IMR-90 (cell line): ENCODE data around the gene NRIP1. TPM values are rescaled to one million over a fixed set of nuclear protein-coding genes. Genes with fewer than 3 reads are reported as not detected.
A peak's percentile ranks its signal among the peaks of the same experiment; 100 is the strongest.

Experiments
- ATAC-seq: fragments of 200-7000 bp; cut with Tn5 transposase; 2 replicates; pipeline ENCODE4 v1.9.1; 2020; ENCODE audit warnings: low read depth, mild to moderate bottlenecking, moderate library complexity
- BruUV-seq: library from RNA; stranded (reverse); fragments of 400-500 nt; replicated peaks from 2 replicates; lab custom pipeline; 2021; lab: Mats Ljungman, UMichigan
- CTCF ChIA-PET: fragments of 300-600 bp; formaldehyde crosslinking; extraction: SDS; loops from one replicate; lab custom pipeline; 2021; ENCODE audit warnings: antibody characterized with exemption; lab: Yijun Ruan, JAX
- POLR2A ChIA-PET: fragments of 300-600 bp; sonication (Branson Sonifier 250); formaldehyde crosslinking; loops from one replicate; lab custom pipeline; 2022; ENCODE audit warnings: antibody characterized with exemption; ENCODE audit not compliant: unreplicated experiment; lab: Charles Lee
- DNase-seq: peaks from one replicate; pipeline ENCODE4 v3.0.0; 2013
- H2AFZ ChIP-seq: replicated peaks from 2 replicates; pipeline ENCODE3; 2013; ENCODE audit warnings: low read length, mild to moderate bottlenecking; ENCODE audit not compliant: poor library complexity
- H2AK5ac ChIP-seq: 2 replicates; pipeline ENCODE4 v1.6.1; 2013; ENCODE audit warnings: low read depth, low read length, inconsistent platforms
- H2AK9ac ChIP-seq: replicated peaks from 2 replicates; pipeline ENCODE3; 2013; ENCODE audit warnings: mild to moderate bottlenecking, low read depth, low read length, moderate library complexity; ENCODE audit not compliant: poor library complexity
- H2BK120ac ChIP-seq: 2 replicates; pipeline ENCODE4 v1.6.1; 2013; ENCODE audit warnings: low read depth, low read length, inconsistent platforms
- H2BK15ac ChIP-seq: 3 replicates; pipeline ENCODE4 v1.6.1; 2013; ENCODE audit warnings: low read depth, low read length, inconsistent platforms
- H2BK20ac ChIP-seq: 2 replicates; pipeline ENCODE4 v1.6.1; 2013; ENCODE audit warnings: low read depth, mild to moderate bottlenecking, inconsistent platforms, low read length, moderate library complexity
- H2BK5ac ChIP-seq: 2 replicates; pipeline ENCODE4 v1.6.1; 2013; ENCODE audit warnings: mild to moderate bottlenecking, low read depth, low read length, inconsistent platforms; ENCODE audit not compliant: poor library complexity, severe bottlenecking
- H3K14ac ChIP-seq: replicated peaks from 2 replicates; pipeline ENCODE4 v1.6.1; 2013; ENCODE audit warnings: low read depth, low read length, inconsistent platforms
- H3K18ac ChIP-seq: 2 replicates; pipeline ENCODE4 v1.6.1; 2013; ENCODE audit warnings: low read depth, low read length, control low read depth
- H3K23ac ChIP-seq: 2 replicates; pipeline ENCODE4 v1.6.1; 2013; ENCODE audit warnings: low read depth, low read length, inconsistent platforms
- H3K27ac ChIP-seq: 2 replicates; pipeline ENCODE4 v1.5.1; 2013; ENCODE audit warnings: mild to moderate bottlenecking, control low read depth, low read length; ENCODE audit not compliant: insufficient read depth
- H3K27me3 ChIP-seq: 2 replicates; pipeline ENCODE4 v1.6.1; 2013; ENCODE audit warnings: low read length; ENCODE audit not compliant: control insufficient read depth, insufficient read depth
- H3K36me3 ChIP-seq: 2 replicates; pipeline ENCODE4 v1.6.1; 2013; ENCODE audit warnings: low read length, mixed read lengths; ENCODE audit not compliant: control insufficient read depth, insufficient read depth
- H3K4ac ChIP-seq: 2 replicates; pipeline ENCODE4 v1.6.1; 2013; ENCODE audit warnings: low read depth, low read length, inconsistent platforms
- H3K4me1 ChIP-seq: 2 replicates; pipeline ENCODE4 v1.6.1; 2013; ENCODE audit warnings: low read length, mixed read lengths; ENCODE audit not compliant: control insufficient read depth, insufficient read depth
- H3K4me2 ChIP-seq: 2 replicates; pipeline ENCODE4 v1.6.1; 2013; ENCODE audit warnings: low read depth, mild to moderate bottlenecking, control low read depth, low read length, moderate library complexity
- H3K4me3 ChIP-seq: 2 replicates; pipeline ENCODE4 v1.5.1; 2013; ENCODE audit warnings: low read depth, mild to moderate bottlenecking, control low read depth, low read length, moderate library complexity; ENCODE audit not compliant: insufficient read depth
- H3K56ac ChIP-seq: 2 replicates; pipeline ENCODE4 v1.6.1; 2013; ENCODE audit warnings: low read length, inconsistent platforms; ENCODE audit not compliant: insufficient read depth; ENCODE audit errors: extremely low read depth
- H3K79me1 ChIP-seq, 2 experiments: 2 replicates each; pipeline ENCODE4 v1.6.1; 2013; ENCODE audit warnings: low read length in 2 of 2, inconsistent platforms in 1 of 2, low read depth in 1 of 2
- H3K9ac ChIP-seq: 2 replicates; pipeline ENCODE4 v1.6.1; 2013; ENCODE audit warnings: low read depth, low read length, control low read depth
- H3K9me1 ChIP-seq: 2 replicates; pipeline ENCODE4 v1.6.1; 2013; ENCODE audit warnings: low read length, inconsistent platforms; ENCODE audit not compliant: insufficient read depth
- H3K9me3 ChIP-seq: 2 replicates; pipeline ENCODE4 v1.6.1; 2013; ENCODE audit warnings: low read length; ENCODE audit not compliant: control insufficient read depth, insufficient read depth
- H4K20me1 ChIP-seq: 2 replicates; pipeline ENCODE4 v1.6.1; 2013; ENCODE audit warnings: low read length, inconsistent platforms; ENCODE audit not compliant: insufficient read depth
- H4K5ac ChIP-seq: 2 replicates; pipeline ENCODE4 v1.6.1; 2013; ENCODE audit warnings: mild to moderate bottlenecking, low read depth, low read length, control low read depth
- H4K8ac ChIP-seq, 2 experiments: 2 replicates each; pipeline ENCODE4 v1.6.1; 2013; ENCODE audit warnings: low read depth in 2 of 2, low read length in 2 of 2, control low read depth in 1 of 2, inconsistent platforms in 1 of 2
- H4K91ac ChIP-seq: 2 replicates; pipeline ENCODE4 v1.6.1; 2013; ENCODE audit warnings: low read depth, low read length, inconsistent platforms; ENCODE audit not compliant: insufficient read depth
- BHLHE40 ChIP-seq: fragments of 150-350 bp; IDR thresholded peaks from 2 replicates; pipeline ENCODE4 v1.6.1; 2016; ENCODE audit warnings: mild to moderate bottlenecking, low read depth, low read length
- CEBPB ChIP-seq: IDR thresholded peaks from 2 replicates; pipeline ENCODE4 v1.6.1; 2012; ENCODE audit warnings: low read depth, low read length, improper control_type of control experiment
- CHD1 ChIP-seq: IDR thresholded peaks from 2 replicates; pipeline ENCODE4 v1.6.1; 2012; ENCODE audit warnings: low read depth, low read length, improper control_type of control experiment
- FOS ChIP-seq: fragments of 150-350 bp; IDR thresholded peaks from 2 replicates; pipeline ENCODE4 v1.6.1; 2016; ENCODE audit warnings: low read depth, low read length
- MAFK ChIP-seq: IDR thresholded peaks from 2 replicates; pipeline ENCODE4 v1.6.1; 2012; ENCODE audit warnings: low read depth, low read length, improper control_type of control experiment
- MAZ ChIP-seq: IDR thresholded peaks from 2 replicates; pipeline ENCODE4 v1.6.1; 2012; ENCODE audit warnings: low read depth, mild to moderate bottlenecking, low read length, improper control_type of control experiment, moderate library complexity, borderline replicate concordance
- MXI1 ChIP-seq: IDR thresholded peaks from 2 replicates; pipeline ENCODE4 v1.6.1; 2012; ENCODE audit warnings: low read depth, mild to moderate bottlenecking, low read length, moderate library complexity, borderline replicate concordance
- NFE2L2 ChIP-seq: fragments of 150-350 bp; IDR thresholded peaks from 2 replicates; pipeline ENCODE4 v1.6.1; 2016; ENCODE audit warnings: low read depth, mild to moderate bottlenecking, low read length
- POLR2A ChIP-seq: IDR thresholded peaks from 2 replicates; pipeline ENCODE4 v1.6.1; 2012; ENCODE audit warnings: mild to moderate bottlenecking, low read depth, low read length
- RAD21 ChIP-seq: IDR thresholded peaks from 2 replicates; pipeline ENCODE4 v1.6.1; 2012; ENCODE audit warnings: low read length, improper control_type of control experiment
- RCOR1 ChIP-seq: IDR thresholded peaks from 2 replicates; pipeline ENCODE4 v1.6.1; 2012; ENCODE audit warnings: mild to moderate bottlenecking, low read length, improper control_type of control experiment; ENCODE audit not compliant: insufficient replicate concordance
- RFX5 ChIP-seq: IDR thresholded peaks from 2 replicates; pipeline ENCODE4 v1.8.0; 2012; ENCODE audit warnings: low read depth, mild to moderate bottlenecking, low read length, moderate library complexity
- SMC3 ChIP-seq: fragments of 150-350 bp; IDR thresholded peaks from 2 replicates; pipeline ENCODE4 v1.6.1; 2016; ENCODE audit warnings: low read depth, mild to moderate bottlenecking, antibody characterized with exemption, low read length, moderate library complexity
- WGBS, 2 experiments: methylation state at CpG; one replicate each; pipeline versions ENCODE4 v1.1.5 to v1.1.7; 2013; ENCODE audit warnings: missing lambda C conversion rate in 2 of 2; ENCODE audit not compliant: insufficient read length in 1 of 2; ENCODE audit errors: extremely low coverage in 2 of 2; 5-methylcytosine and 5-hydroxymethylcytosine counted together
- dilution Hi-C: fragments of 300-500 bp; cut with HindIII; formaldehyde crosslinking; loops from one replicate; pipeline ENCODE4 v1.14.3; 2018; ENCODE audit warnings: low sequenced_read_pairs; ENCODE audit not compliant: unreplicated experiment
- in situ Hi-C: fragments of 300-500 bp; cut with MboI; formaldehyde crosslinking; loops from 3 replicates; pipeline ENCODE4 v1.14.3; 2019; ENCODE audit warnings: low sequenced_read_pairs, inconsistent platforms, mixed read lengths
- intact Hi-C: fragments of 100-400 bp; cut with micrococcal nuclease; formaldehyde crosslinking; loops from 2 replicates; pipeline ENCODE4 v1.10.0; 2022
- polyA plus RNA-seq, 3 experiments: library from polyadenylated mRNA; depleted of rRNA; stranded (reverse); fragments of >200 nt; gene quantifications; 2 replicates each; pipeline ENCODE4 v1.2.3, GENCODE V29; 2012; ENCODE audit warnings: low replicate concordance in 1 of 3
- total RNA-seq: library from RNA; depleted of rRNA; stranded (reverse); fragments of >200 nt; gene quantifications from 2 replicates; pipeline ENCODE4 v1.2.3, GENCODE V29; 2012
- TF ChIP-seq, protein P1 (sequence below): fragments of 150-350 bp; IDR thresholded peaks from 2 replicates; pipeline ENCODE4 v1.6.1; 2017; ENCODE audit warnings: mild to moderate bottlenecking, antibody characterized with exemption, low read length, low read depth
- TF ChIP-seq, protein P2 (sequence below): conservative IDR thresholded peaks from 2 replicates; pipeline ENCODE4 v1.5.1; 2012; ENCODE audit warnings: mild to moderate bottlenecking, low read depth, low read length, improper control_type of control experiment
- TF ChIP-seq, protein P3 (sequence below): fragments of 150-350 bp; IDR thresholded peaks from 2 replicates; pipeline ENCODE4 v1.6.1; 2016; ENCODE audit warnings: low read depth, mild to moderate bottlenecking, low read length, moderate library complexity, borderline replicate concordance

The NRIP1 gene
- total and polyA plus RNA-seq, 2 of the 4 experiments (the other 2 are of a cell fraction), result 9.6 to 73.8 TPM

DNA sequence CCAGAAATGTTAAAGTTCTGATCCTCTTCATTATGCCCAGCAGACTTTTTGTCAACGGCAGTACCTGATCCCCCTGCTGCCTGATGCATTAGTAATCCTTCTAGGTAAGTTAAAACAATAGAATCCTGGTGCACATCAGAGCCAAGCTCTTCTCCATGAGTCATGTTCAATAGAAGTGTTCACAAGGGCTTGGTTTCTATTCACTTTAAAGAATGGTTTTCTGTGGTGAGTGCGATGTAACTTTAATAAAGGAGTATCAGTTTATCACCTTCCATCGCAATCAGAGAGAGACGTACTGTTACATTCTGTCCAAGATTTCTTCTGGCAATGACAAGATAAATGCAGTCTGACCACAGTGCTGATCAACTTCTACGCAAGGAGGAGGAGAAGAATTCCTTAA lies 96.8 kb downstream of the NRIP1 start:
- Histone ChIP-seq H2AK9ac (no peak overlapping the region), H2BK5ac (peak overlapping the region; percentile 47), H3K4me3 (no peak overlapping the region), H3K27me3 (no peaks in the 10 kb centered on the region), H4K20me1 (peaks cover 3% of the 10 kb centered on the region; the same call in 1 of the 2 replicates), H2AFZ (no peak overlapping the region), H3K9ac (no peak overlapping the region), H4K8ac (no peak overlapping the region), H4K91ac (no peak overlapping the region), H4K5ac (no peak overlapping the region), H2BK120ac (no peak overlapping the region), H3K4ac (no peak overlapping the region), H3K79me1 (peaks cover 45 to 59% of the 10 kb centered on the region in 2 experiments), H3K4me1 (peaks cover 1% of the 10 kb centered on the region; the same call in 1 of the 2 replicates), H2BK20ac (no peak overlapping the region), H3K56ac (no peak overlapping the region), H3K27ac (no peak overlapping the region), H3K9me3 (no peaks in the 10 kb centered on the region; the same call in 1 of the 2 replicates), H2AK5ac (no peak overlapping the region), H3K14ac (no peak overlapping the region), H2BK15ac (no peak overlapping the region), H3K23ac (no peak overlapping the region), H3K9me1 (peaks cover 12% of the 10 kb centered on the region; the same call in 1 of the 2 replicates), H3K4me2 (no peak overlapping the region), H3K18ac (no peak overlapping the region), H3K36me3 (peaks cover 17% of the 10 kb centered on the region)
- ChIA-PET POLR2A (no interaction called here), CTCF (no interaction called here)
- ATAC-seq (no peak), DNase-seq (no peak)
- TF ChIP-seq, protein P1, sequence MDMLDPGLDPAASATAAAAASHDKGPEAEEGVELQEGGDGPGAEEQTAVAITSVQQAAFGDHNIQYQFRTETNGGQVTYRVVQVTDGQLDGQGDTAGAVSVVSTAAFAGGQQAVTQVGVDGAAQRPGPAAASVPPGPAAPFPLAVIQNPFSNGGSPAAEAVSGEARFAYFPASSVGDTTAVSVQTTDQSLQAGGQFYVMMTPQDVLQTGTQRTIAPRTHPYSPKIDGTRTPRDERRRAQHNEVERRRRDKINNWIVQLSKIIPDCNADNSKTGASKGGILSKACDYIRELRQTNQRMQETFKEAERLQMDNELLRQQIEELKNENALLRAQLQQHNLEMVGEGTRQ, result no peak
- TF ChIP-seq NFE2L2 (no peak), MXI1 (no peak), RCOR1 (no peak), MAFK (no peak), MAZ (no peak), RFX5 (no peak), SMC3 (no peak), FOS (no peak), BHLHE40 (no peak), CEBPB (no peak), CHD1 (no peak), POLR2A (no peak), RAD21 (no peak)
- TF ChIP-seq, protein P2, sequence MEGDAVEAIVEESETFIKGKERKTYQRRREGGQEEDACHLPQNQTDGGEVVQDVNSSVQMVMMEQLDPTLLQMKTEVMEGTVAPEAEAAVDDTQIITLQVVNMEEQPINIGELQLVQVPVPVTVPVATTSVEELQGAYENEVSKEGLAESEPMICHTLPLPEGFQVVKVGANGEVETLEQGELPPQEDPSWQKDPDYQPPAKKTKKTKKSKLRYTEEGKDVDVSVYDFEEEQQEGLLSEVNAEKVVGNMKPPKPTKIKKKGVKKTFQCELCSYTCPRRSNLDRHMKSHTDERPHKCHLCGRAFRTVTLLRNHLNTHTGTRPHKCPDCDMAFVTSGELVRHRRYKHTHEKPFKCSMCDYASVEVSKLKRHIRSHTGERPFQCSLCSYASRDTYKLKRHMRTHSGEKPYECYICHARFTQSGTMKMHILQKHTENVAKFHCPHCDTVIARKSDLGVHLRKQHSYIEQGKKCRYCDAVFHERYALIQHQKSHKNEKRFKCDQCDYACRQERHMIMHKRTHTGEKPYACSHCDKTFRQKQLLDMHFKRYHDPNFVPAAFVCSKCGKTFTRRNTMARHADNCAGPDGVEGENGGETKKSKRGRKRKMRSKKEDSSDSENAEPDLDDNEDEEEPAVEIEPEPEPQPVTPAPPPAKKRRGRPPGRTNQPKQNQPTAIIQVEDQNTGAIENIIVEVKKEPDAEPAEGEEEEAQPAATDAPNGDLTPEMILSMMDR, result no peak
- TF ChIP-seq, protein P3, sequence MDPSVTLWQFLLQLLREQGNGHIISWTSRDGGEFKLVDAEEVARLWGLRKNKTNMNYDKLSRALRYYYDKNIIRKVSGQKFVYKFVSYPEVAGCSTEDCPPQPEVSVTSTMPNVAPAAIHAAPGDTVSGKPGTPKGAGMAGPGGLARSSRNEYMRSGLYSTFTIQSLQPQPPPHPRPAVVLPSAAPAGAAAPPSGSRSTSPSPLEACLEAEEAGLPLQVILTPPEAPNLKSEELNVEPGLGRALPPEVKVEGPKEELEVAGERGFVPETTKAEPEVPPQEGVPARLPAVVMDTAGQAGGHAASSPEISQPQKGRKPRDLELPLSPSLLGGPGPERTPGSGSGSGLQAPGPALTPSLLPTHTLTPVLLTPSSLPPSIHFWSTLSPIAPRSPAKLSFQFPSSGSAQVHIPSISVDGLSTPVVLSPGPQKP, result no peak
- dilution Hi-C loops, result no loop called here
- no TSS peak for BruUV-seq
- in situ Hi-C loops, result no loop called here
- intact Hi-C loops, result no loop called here
- no CpG with 5 or more reads among the region's 5 CpGs for WGBS, 2 experiments
